ENCODE data around the gene KDR. TPM values are rescaled to one million over a fixed set of nuclear protein-coding genes. Genes with fewer than 3 reads are reported as not detected.

The KDR gene
- not detected in 2 replicates for total RNA-seq

DNA sequence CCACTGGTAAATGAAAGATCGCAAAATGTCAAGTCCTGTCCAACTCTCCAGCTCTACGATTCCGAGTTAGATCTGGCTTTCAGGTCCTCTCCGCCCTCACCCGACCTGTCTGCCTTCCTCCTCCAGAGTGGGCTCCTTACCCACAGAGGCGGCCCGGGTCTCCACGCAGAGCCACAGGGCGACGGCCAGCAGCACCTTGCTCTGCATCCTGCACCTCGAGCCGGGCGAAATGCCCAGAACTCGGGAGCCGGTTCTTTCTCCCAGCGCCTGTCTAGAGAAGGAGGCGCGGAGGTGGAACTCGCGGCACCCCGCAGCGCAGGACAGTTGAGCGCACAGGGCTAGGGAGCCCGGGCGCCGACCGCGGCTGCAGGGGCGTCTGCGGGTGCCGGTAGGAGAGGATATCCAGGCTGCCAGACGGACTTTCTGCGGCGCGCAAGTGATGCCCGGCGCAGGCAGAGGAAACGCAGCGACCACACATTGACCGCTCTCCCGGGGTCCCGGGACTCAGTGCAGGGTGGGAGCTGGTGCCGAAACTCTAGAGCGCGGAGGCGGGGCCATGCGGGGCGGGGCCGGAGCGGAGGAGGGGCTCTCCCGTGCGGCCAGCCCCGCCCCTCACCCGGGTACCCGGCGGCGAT, at the start of gene KDR:
TSS of gene KDR (minus strand) at position 509 of the 635 bp plus-strand sequence. CDS start at position 207, 302 bp downstream.
- no peak for DNase-seq
- H3K27ac Mint-ChIP-seq: no peak within 1 kb of the TSS
- intact Hi-C loops (cut with micrococcal nuclease): no loop called here
- H3K9me3 Mint-ChIP-seq: peaks cover 3% of the 10 kb centered on the region
- H3K27me3 Mint-ChIP-seq: peaks cover 40% of the 10 kb centered on the region
- no peaks in the 10 kb centered on the region for H3K36me3 Mint-ChIP-seq (ENCODE audit: low read depth)
- peak within 1 kb of the TSS; percentile 40 for H3K4me3 Mint-ChIP-seq
- no peaks in the 10 kb centered on the region for H3K4me1 Mint-ChIP-seq

DNA sequence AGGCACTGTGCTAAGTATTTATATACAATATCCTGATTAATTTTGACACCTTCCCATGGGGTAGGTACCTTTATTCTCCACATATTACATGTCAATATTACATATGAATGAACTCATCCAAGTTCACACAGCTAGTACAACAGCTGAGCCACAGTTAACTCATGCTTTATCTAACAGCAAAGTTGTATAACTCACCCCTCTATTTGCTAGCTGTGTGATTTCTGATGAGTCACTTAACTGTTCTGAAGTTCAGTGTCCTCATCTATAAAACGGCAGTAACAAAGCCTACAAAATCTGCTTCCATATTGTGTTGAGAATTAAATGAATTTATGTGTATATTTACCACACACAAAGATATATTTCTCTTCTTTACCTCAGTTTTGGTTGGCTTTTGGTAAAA, 48.2 kb upstream of the KDR start:
- H3K9me3 Mint-ChIP-seq: no peaks in the 10 kb centered on the region
- intact Hi-C loops (cut with micrococcal nuclease): no loop called here
- no peaks in the 10 kb centered on the region for H3K36me3 Mint-ChIP-seq (ENCODE audit: low read depth)
- DNase-seq: no peak
- H3K27me3 Mint-ChIP-seq: no peaks in the 10 kb centered on the region
- peaks cover 2% of the 10 kb centered on the region for H3K4me1 Mint-ChIP-seq
- no peak overlapping the region for H3K27ac Mint-ChIP-seq
- no peak overlapping the region for H3K4me3 Mint-ChIP-seq

DNA sequence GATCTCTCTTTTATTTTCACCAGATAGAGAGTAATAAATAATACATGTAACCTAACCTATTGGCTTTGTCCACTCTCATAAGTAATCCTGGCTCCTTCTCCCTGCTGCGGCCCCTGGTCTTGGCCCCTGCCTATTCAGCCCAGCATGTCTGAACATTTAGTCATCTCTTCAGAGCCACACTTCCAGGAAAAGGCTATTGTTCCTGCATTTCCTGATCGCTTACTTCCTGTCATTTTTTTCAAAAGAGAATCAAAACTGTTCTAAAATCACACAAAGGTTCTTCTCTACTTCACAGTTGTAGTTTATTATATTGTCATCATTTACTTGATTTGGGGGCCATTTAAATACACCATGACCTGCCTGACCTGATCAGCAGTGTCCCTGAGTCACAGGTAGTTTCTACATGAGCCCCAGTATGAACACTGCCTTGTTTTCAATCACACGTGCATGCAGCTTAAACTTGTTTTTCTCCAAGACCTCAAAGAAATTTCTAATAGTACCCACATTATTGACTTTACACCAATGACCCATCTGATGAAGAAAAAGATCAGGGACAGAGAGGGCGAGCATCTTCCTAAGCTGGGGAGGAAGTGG, 47.4 kb upstream of the KDR start:
- Mint-ChIP-seq H3K9me3 (no peaks in the 10 kb centered on the region), H3K4me3 (no peak overlapping the region), H3K4me1 (peaks cover 2% of the 10 kb centered on the region), H3K36me3 (ENCODE audit: low read depth) (no peaks in the 10 kb centered on the region), H3K27ac (no peak overlapping the region), H3K27me3 (no peaks in the 10 kb centered on the region)
- no peak for DNase-seq
- intact Hi-C loops (cut with micrococcal nuclease): no loop called here

DNA sequence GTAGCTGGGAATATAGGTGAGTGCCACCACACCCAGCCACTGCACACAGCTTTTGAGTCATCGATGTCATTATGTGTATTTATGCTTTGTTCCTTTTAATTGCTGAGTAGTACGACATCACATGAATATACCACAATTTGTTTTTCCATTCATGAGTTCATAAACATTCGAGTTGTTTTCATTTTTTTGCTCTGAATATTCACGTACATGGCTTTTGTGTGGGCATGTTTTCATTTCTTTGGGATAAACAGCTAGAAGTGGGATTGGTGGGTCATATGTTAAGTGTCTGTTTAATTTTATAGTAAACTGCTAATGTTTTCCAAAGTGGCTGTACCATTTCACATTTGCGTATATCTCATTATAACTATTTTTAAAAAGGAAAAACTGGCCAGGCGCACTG, 45.1 kb upstream of the KDR start:
- Mint-ChIP-seq H3K4me3 (no peak overlapping the region), H3K27me3 (no peaks in the 10 kb centered on the region), H3K36me3 (ENCODE audit: low read depth) (no peaks in the 10 kb centered on the region), H3K9me3 (no peaks in the 10 kb centered on the region), H3K27ac (no peak overlapping the region), H3K4me1 (no peaks in the 10 kb centered on the region)
- no peak for DNase-seq
- intact Hi-C loops (cut with micrococcal nuclease): no loop called here

DNA sequence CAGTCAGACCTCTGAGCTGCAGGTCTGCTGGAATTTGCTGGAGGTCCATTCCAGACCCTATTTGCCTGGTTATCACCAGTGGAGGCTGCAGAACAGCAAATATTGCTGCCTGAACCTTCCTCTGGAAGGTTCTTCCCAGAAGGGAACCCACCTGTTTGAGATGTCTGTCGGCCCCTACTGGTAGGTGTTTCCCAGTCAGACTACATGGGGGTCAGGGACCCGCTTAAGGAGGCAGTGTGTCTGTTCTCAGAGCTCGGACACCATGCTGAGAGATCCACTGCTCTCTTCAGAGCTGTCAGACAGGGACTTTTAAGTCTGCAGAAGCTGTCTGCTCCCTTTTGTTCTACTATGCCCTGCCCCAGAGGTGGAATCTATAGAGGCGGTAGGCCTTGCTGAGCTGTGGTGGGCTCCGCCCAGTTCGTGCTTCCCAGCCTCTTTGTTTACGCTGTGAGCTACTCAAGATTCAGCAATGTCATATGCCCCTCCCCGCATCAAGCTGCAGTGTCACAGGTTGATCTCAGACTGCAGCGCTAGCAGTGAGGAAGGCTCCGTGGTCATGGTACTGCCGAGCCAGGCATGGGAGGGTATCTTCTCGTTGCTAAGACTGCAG, 44.1 kb upstream of the KDR start:
- H3K36me3 Mint-ChIP-seq (ENCODE audit: low read depth): no peaks in the 10 kb centered on the region
- no peak overlapping the region for H3K4me3 Mint-ChIP-seq
- no peaks in the 10 kb centered on the region for H3K27me3 Mint-ChIP-seq
- intact Hi-C loops (cut with micrococcal nuclease): no loop called here
- H3K9me3 Mint-ChIP-seq: no peaks in the 10 kb centered on the region
- H3K4me1 Mint-ChIP-seq: no peaks in the 10 kb centered on the region
- H3K27ac Mint-ChIP-seq: no peak overlapping the region
- DNase-seq: no peak

DNA sequence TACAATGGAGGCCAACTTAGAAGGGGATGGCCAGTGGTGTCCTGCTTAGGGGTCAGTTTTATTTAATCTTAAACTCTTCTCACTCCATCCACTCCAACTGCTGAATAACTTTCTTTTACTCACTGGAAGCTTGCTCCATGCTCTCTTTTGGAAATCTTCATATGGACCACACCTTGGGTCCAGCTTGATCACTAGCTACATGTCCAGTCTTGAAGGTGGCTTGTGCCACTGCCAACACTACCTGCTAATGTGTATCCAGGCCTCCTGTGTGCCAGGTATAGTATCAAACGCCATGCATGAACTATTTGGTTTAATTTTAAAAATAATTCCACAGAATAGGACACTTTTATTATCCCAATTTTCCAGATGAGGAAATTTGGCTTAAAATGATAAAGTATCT, 37.0 kb upstream of the KDR start:
- intact Hi-C loops (cut with micrococcal nuclease): no loop called here
- no peak for DNase-seq
- Mint-ChIP-seq H3K4me1 (peaks cover 2% of the 10 kb centered on the region), H3K27me3 (peaks cover 4% of the 10 kb centered on the region), H3K27ac (no peak overlapping the region), H3K36me3 (ENCODE audit: low read depth) (no peaks in the 10 kb centered on the region), H3K9me3 (peaks cover 4% of the 10 kb centered on the region), H3K4me3 (no peak overlapping the region)

DNA sequence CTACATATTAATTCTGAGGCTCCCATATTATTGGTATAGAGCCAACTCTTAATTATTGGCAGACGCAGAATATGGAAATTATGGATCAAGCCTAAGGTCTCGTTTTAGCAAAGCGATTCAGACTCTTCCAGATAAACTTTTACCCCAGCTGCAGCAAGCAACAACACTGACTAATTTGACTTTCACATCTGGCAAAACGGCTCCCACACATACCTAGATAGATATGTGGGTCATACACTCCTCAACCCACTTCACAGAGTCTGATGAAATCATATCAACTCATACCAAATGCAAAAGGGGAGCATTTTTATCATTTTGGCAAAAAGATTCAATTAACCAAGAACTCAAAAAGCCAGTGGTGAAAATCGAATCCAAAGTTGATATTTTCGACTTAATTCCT, 36.3 kb upstream of the KDR start:
- H3K9me3 Mint-ChIP-seq: peaks cover 4% of the 10 kb centered on the region

DNA sequence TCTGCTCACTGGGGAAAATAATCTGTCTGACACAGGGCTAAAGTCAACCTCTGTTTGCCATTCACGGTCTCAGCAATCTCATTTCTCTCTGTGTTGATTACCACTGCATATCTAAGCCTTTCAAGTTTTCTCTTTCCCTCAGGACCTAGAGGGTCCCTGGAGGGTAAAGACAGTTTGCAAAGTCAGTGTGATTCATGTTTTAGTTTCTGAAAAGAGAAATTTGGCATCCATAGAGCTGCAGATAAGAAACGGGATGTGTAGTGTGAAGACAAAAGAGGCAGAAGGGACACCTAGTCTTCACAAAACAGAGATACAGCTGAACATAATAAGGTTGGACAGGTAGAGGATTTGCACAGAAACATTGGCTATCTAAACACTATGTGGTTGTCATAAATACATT, 34.5 kb upstream of the KDR start:
- no peak overlapping the region for H3K27ac Mint-ChIP-seq
- H3K4me3 Mint-ChIP-seq: no peak overlapping the region
- peaks cover 4% of the 10 kb centered on the region for H3K9me3 Mint-ChIP-seq
- DNase-seq: no peak
- H3K4me1 Mint-ChIP-seq: peaks cover 2% of the 10 kb centered on the region
- peaks cover 7% of the 10 kb centered on the region for H3K27me3 Mint-ChIP-seq
- no peaks in the 10 kb centered on the region for H3K36me3 Mint-ChIP-seq (ENCODE audit: low read depth)
- intact Hi-C loops (cut with micrococcal nuclease): no loop called here

More for the DNA sequence above, 36.3 kb upstream of the KDR start:
- no peak for DNase-seq
- H3K4me1 Mint-ChIP-seq: peaks cover 2% of the 10 kb centered on the region
- no peak overlapping the region for H3K4me3 Mint-ChIP-seq
- no peak overlapping the region for H3K27ac Mint-ChIP-seq
- intact Hi-C loops (cut with micrococcal nuclease): no loop called here
- peaks cover 7% of the 10 kb centered on the region for H3K27me3 Mint-ChIP-seq
- H3K36me3 Mint-ChIP-seq (ENCODE audit: low read depth): no peaks in the 10 kb centered on the region

DNA sequence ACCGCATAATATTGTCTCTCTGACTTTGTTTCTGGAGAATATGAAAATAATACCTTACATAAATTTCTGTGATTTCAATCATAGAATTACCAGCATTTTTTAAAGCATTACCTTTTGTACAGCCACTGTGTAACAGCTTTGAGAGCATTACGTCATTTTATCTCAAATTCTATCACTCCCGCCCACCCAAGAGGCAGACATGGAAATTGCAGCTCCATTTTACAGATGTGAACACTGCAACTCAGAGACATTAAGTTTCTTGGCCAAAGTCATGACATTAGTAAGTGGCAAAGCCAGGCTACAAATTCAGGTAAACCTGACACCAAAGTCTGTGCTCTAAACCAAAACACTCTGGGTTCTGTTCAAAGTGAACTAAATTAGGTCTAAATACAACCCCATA, 33.6 kb upstream of the KDR start:
- Mint-ChIP-seq H3K4me3 (no peak overlapping the region), H3K27me3 (peaks cover 7% of the 10 kb centered on the region), H3K9me3 (peaks cover 4% of the 10 kb centered on the region), H3K27ac (no peak overlapping the region), H3K4me1 (peaks cover 2% of the 10 kb centered on the region), H3K36me3 (ENCODE audit: low read depth) (no peaks in the 10 kb centered on the region)
- DNase-seq: no peak
- intact Hi-C loops (cut with micrococcal nuclease): no loop called here

DNA sequence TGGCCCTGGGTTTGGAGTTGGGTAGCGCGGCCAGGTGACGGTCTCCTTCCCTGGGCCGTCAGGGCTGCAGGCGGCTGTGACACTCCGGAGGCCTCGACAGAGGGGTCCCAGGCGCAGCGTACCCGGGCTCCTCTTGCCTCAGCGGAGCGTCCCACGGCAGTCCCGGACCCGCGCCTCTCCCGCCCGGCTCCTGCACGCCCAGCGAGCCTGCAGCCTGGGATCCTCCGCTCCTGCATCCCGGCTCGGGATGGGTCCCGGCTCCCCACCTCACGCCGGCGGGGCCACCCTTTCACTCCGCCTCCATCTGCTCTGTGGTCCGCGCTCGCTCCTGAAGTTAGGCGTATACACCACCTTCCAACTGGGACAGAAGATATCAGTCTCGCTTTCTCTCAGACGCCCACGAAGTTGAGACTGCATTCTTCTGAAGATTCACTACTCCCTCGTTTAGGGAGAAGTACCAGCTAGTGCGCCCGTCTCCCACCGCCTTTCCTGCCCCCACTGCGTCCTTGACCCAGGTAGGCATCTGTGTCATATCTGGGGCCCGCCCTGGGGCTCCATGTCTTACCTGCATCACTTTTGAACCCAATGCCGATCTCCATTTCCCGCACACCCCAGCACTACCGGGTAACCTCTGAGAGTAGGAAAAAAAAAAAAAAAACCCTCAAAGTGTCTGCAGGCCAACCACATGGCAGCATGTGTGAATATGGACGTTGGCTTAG, 32.3 kb upstream of the KDR start:
- peaks cover 4% of the 10 kb centered on the region for H3K9me3 Mint-ChIP-seq
- no peak for DNase-seq
- peaks cover 2% of the 10 kb centered on the region for H3K4me1 Mint-ChIP-seq
- no peaks in the 10 kb centered on the region for H3K36me3 Mint-ChIP-seq (ENCODE audit: low read depth)
- no peak overlapping the region for H3K27ac Mint-ChIP-seq
- intact Hi-C loops (cut with micrococcal nuclease): no loop called here
- peaks cover 10% of the 10 kb centered on the region for H3K27me3 Mint-ChIP-seq
- H3K4me3 Mint-ChIP-seq: no peak overlapping the region

DNA sequence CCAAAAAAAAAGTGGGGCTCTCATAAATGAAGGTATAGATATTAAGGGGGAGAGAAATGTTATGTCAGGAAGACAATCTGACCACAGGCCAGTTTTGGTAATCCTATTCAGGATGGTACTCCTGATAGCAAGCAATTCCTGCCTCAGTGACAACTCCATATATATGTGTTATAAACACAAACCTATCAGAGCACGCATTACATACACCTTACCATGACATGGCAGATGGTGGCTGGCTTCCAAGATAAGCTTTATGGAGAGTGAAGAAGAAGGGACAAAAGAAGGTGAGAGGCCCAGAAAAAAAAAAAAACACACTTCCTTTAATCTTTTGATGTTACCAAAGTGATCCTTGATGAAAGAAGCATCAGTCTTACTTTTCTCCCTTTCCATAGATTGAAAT, 29.5 kb upstream of the KDR start:
- intact Hi-C loops (cut with micrococcal nuclease): no loop called here
- H3K4me1 Mint-ChIP-seq: peaks cover 2% of the 10 kb centered on the region
- no peak for DNase-seq
- H3K4me3 Mint-ChIP-seq: no peak overlapping the region
- no peaks in the 10 kb centered on the region for H3K9me3 Mint-ChIP-seq
- no peaks in the 10 kb centered on the region for H3K36me3 Mint-ChIP-seq (ENCODE audit: low read depth)
- H3K27me3 Mint-ChIP-seq: peaks cover 10% of the 10 kb centered on the region
- no peak overlapping the region for H3K27ac Mint-ChIP-seq

DNA sequence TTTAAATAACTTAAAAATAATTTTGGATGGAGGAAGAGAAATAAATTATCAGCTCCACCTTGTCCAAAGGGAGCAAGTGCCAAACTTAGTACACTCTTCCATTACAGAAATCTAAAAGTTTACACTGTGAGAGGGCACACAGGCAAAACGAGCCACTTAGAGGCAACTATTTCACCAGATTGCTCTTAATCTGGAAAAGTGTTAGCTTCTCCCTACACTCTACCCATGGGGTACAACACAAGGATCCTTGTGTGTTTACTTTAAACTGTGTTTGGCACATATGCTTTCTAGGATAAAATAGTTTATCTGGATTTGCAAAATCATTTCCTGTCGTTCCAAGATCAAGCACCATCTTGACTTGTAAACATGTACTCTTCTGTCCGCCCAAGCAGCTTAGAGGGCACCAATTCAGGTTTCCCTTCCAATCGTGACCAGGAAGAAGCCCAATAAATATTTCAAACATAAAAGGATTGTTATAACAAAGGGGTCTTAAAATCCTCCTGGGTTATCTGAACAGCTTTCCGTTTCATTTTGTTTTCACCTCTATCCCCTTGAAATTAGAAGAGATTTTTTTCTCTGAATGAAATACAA, 29.0 kb upstream of the KDR start:
- Mint-ChIP-seq H3K27ac (no peak overlapping the region), H3K4me1 (peaks cover 2% of the 10 kb centered on the region), H3K36me3 (ENCODE audit: low read depth) (no peaks in the 10 kb centered on the region), H3K27me3 (peaks cover 10% of the 10 kb centered on the region), H3K4me3 (no peak overlapping the region), H3K9me3 (no peaks in the 10 kb centered on the region)
- intact Hi-C loops (cut with micrococcal nuclease): no loop called here
- no peak for DNase-seq

DNA sequence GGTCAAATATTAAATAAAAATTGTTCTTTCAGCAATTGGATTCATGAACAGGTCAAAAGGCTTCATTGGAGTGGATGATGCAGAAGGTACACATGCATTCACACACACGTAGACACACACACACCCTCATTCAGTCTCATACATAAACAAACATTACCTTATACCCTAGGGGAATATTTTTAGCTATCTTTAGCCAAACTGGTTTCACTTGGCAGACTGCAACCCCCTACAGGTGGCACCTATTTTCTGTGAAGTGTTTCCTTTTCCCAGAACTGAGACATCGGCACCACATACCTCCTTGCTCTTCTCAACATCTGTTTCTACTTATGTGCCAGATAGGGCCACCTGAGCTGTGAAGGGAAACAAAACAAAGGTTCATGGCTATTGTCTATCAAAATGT, 18.5 kb upstream of the KDR start:
- no peak for DNase-seq
- H3K4me3 Mint-ChIP-seq: no peak overlapping the region
- H3K27me3 Mint-ChIP-seq: no peaks in the 10 kb centered on the region
- no peaks in the 10 kb centered on the region for H3K9me3 Mint-ChIP-seq
- H3K36me3 Mint-ChIP-seq (ENCODE audit: low read depth): no peaks in the 10 kb centered on the region
- no peaks in the 10 kb centered on the region for H3K4me1 Mint-ChIP-seq
- no peak overlapping the region for H3K27ac Mint-ChIP-seq
- intact Hi-C loops (cut with micrococcal nuclease): no loop called here

DNA sequence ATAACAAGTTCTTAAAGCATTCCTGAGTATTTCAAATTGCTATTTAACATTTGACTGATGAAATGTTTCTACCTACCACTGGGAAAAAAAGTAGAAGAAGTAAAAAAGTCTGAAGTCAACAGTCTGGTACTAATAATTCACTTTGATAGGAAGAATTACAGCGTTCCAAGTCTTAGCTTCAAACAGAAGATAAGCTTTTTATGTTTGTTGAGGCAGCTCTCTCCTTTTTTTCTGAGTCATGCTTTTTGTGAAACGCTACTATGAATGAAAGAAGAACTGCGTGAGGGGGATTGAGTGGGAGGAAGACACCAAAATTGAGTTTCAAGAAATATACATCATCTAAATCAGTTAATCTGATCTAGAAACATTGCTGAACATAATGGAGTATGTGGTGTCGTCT, 13.0 kb upstream of the KDR start:
- peaks cover 7% of the 10 kb centered on the region for H3K27me3 Mint-ChIP-seq
- H3K9me3 Mint-ChIP-seq: no peaks in the 10 kb centered on the region
- no peak for DNase-seq
- intact Hi-C loops (cut with micrococcal nuclease): no loop called here
- H3K27ac Mint-ChIP-seq: no peak overlapping the region
- H3K4me1 Mint-ChIP-seq: no peaks in the 10 kb centered on the region
- no peak overlapping the region for H3K4me3 Mint-ChIP-seq
- H3K36me3 Mint-ChIP-seq (ENCODE audit: low read depth): no peaks in the 10 kb centered on the region
